Measurements from ENCODE around the gene REL.
A peak's percentile ranks its signal among the peaks of the same experiment; 100 is the strongest.

REL gene

DNA sequence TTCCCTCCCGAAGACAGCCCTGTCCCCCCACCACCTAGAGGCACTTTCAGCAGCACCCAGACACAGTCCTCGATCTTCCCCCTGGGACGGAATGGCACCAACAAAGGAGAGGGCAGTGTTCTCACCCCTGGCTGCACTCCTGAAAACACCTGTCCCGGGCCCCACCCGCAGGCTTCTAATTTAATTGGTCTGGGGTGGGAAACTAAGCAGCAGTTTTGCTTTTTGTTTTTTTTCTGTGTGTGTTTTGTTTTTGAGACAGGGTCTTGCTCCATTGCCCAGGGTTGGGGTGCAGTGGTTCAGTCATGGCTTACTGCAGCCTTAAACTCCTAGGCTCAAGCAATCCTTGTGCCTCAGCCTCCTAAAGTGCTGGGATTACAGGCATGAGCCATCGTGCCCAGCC, 38.4 kb upstream of the REL start:
- Histone ChIP-seq H3K4me3 (ENCODE audit: insufficient read depth, low read length, poor library complexity, severe bottlenecking) (peak overlapping the region; percentile 28), H3F3A (ENCODE audit: insufficient read depth) (peaks cover 60% of the 10 kb centered on the region), H3K36me3 (ENCODE audit: low read length) (no peaks in the 10 kb centered on the region), H4K20me1 (ENCODE audit: low read depth, low read length) (no peaks in the 10 kb centered on the region), H3K9me2 (replicated peaks; ENCODE audit: insufficient read depth, low read length) (no peaks in the 10 kb centered on the region), H3K9ac (ENCODE audit: low read length) (peak overlapping the region; percentile 62), H3K27ac (ENCODE audit: low read depth, low read length) (peak overlapping the region; percentile 98), H2AFZ (ENCODE audit: low read depth, low read length, severe bottlenecking) (no peak overlapping the region), H3K4me2 (ENCODE audit: low read depth, low read length, poor library complexity, severe bottlenecking) (peak overlapping the region; percentile 86), H3K79me2 (ENCODE audit: insufficient read depth, low read length) (no peaks in the 10 kb centered on the region), H3K9me3 (ENCODE audit: insufficient read depth, low read length) (no peaks in the 10 kb centered on the region), H3K27me3 (ENCODE audit: low read length) (no peaks in the 10 kb centered on the region)
- TF ChIP-seq EZH2phosphoT487 (conservative IDR thresholded peaks at IDR 0.05; ENCODE audit: low read length): no peak
- TF ChIP-seq, protein P1, sequence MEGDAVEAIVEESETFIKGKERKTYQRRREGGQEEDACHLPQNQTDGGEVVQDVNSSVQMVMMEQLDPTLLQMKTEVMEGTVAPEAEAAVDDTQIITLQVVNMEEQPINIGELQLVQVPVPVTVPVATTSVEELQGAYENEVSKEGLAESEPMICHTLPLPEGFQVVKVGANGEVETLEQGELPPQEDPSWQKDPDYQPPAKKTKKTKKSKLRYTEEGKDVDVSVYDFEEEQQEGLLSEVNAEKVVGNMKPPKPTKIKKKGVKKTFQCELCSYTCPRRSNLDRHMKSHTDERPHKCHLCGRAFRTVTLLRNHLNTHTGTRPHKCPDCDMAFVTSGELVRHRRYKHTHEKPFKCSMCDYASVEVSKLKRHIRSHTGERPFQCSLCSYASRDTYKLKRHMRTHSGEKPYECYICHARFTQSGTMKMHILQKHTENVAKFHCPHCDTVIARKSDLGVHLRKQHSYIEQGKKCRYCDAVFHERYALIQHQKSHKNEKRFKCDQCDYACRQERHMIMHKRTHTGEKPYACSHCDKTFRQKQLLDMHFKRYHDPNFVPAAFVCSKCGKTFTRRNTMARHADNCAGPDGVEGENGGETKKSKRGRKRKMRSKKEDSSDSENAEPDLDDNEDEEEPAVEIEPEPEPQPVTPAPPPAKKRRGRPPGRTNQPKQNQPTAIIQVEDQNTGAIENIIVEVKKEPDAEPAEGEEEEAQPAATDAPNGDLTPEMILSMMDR (IDR thresholded peaks at IDR 0.05; ENCODE audit: insufficient read depth, low read length, poor library complexity, severe bottlenecking): no peak

DNA sequence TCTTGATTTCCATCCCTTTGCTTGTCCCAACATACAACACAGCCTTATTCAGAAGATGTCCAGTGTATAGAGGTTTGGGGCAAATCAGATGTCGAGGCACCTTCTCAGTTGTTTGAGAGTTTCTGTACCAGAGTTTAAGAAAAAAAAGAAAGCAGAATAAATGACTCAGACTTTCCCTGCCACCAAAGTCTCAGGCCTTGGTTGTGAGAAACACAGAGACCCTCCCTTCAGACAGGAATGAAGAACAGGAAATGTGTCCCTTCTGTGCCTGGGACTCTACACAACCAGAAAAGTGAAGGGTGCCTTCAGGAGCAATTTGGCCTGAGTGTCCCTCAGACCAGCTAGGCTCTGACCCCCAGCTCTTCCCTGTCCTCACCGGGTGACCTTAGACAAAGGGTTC, 37.3 kb upstream of the REL start:
- H3F3A ChIP-seq (ENCODE audit: insufficient read depth): peaks cover 54% of the 10 kb centered on the region
- peak overlapping the region; percentile 86 for H3K4me2 ChIP-seq (ENCODE audit: low read depth, low read length, poor library complexity, severe bottlenecking)
- peak overlapping the region; percentile 62 for H3K9ac ChIP-seq (ENCODE audit: low read length)
- peak overlapping the region; percentile 28 for H3K4me3 ChIP-seq (ENCODE audit: insufficient read depth, low read length, poor library complexity, severe bottlenecking)
- no peaks in the 10 kb centered on the region for H3K27me3 ChIP-seq (ENCODE audit: low read length)
- H3K9me3 ChIP-seq (ENCODE audit: insufficient read depth, low read length): no peaks in the 10 kb centered on the region
- no peaks in the 10 kb centered on the region for H3K9me2 ChIP-seq (replicated peaks; ENCODE audit: insufficient read depth, low read length)
- H3K36me3 ChIP-seq (ENCODE audit: low read length): no peaks in the 10 kb centered on the region
- peak overlapping the region; percentile 6 for H2AFZ ChIP-seq (ENCODE audit: low read depth, low read length, severe bottlenecking)
- peak overlapping the region; percentile 98 for H3K27ac ChIP-seq (ENCODE audit: low read depth, low read length)
- H4K20me1 ChIP-seq (ENCODE audit: low read depth, low read length): no peaks in the 10 kb centered on the region
- no peaks in the 10 kb centered on the region for H3K79me2 ChIP-seq (ENCODE audit: insufficient read depth, low read length)
- TF ChIP-seq, protein P1 (IDR thresholded peaks at IDR 0.05; ENCODE audit: insufficient read depth, low read length, poor library complexity, severe bottlenecking): no peak
- TF ChIP-seq EZH2phosphoT487 (conservative IDR thresholded peaks at IDR 0.05; ENCODE audit: low read length): no peak

DNA sequence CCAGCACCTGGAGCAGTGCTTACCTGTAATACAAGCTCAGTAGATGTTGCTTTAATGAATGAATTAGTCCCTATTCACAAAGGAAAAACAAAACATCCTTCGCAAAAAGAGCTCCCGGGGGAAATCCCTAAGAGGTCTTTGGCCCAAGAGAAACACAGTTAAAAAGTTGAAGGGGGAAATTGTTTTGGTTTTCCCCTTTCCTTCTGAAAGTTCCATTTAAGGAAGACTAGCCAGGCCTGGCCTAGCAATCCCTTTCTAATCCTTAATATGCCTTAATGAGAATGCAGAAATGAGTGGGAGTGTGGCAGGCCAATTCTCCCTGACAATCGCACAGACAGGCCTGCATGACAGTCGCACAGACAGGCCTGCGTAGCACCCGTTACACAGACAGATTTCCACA, 33.5 kb upstream of the REL start:
- Histone ChIP-seq H3K9me2 (replicated peaks; ENCODE audit: insufficient read depth, low read length) (no peaks in the 10 kb centered on the region), H3K27ac (ENCODE audit: low read depth, low read length) (no peak overlapping the region), H3K36me3 (ENCODE audit: low read length) (no peaks in the 10 kb centered on the region), H3K9ac (ENCODE audit: low read length) (no peak overlapping the region), H3K4me2 (ENCODE audit: low read depth, low read length, poor library complexity, severe bottlenecking) (no peak overlapping the region), H2AFZ (ENCODE audit: low read depth, low read length, severe bottlenecking) (no peak overlapping the region), H3K27me3 (ENCODE audit: low read length) (no peaks in the 10 kb centered on the region), H3F3A (ENCODE audit: insufficient read depth) (peaks cover 19% of the 10 kb centered on the region), H4K20me1 (ENCODE audit: low read depth, low read length) (no peaks in the 10 kb centered on the region), H3K9me3 (ENCODE audit: insufficient read depth, low read length) (no peaks in the 10 kb centered on the region), H3K4me3 (ENCODE audit: insufficient read depth, low read length, poor library complexity, severe bottlenecking) (no peak overlapping the region), H3K79me2 (ENCODE audit: insufficient read depth, low read length) (no peaks in the 10 kb centered on the region)
- TF ChIP-seq EZH2phosphoT487 (conservative IDR thresholded peaks at IDR 0.05; ENCODE audit: low read length): no peak
- TF ChIP-seq, protein P1 (IDR thresholded peaks at IDR 0.05; ENCODE audit: insufficient read depth, low read length, poor library complexity, severe bottlenecking): no peak
